HG03439 (cell line): ENCODE results near the gene SNAP47.

ENCODE experiments used
- ATAC-seq: cut with Tn5 transposase; IDR thresholded peaks from one replicate; pipeline ENCODE4 v1.9.1; 2021; ENCODE audit warnings: mild to moderate bottlenecking, moderate library complexity; ENCODE audit not compliant: unreplicated experiment

SNAP47 gene

DNA sequence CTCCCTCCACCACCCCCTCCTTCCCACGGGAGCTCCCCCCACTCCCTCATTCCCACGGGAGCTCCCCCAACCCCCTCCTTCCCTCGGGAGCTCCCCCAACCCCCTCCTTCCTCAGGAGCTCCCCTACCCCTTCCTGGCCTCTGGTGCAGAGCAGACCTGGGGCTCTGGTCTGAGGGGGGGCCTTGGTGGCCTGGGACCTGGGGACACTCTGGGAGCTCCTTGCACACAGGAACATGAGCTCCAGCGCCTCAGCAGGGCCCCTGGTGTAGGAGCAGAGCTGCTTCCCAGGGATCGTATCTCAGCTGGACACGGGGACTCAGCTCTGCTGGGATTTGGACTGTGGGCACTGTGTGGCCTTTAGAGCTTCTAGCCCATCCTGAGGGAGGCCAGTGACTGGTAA is 60.5 kb downstream of the SNAP47 start:
- ATAC-seq = no peak

DNA sequence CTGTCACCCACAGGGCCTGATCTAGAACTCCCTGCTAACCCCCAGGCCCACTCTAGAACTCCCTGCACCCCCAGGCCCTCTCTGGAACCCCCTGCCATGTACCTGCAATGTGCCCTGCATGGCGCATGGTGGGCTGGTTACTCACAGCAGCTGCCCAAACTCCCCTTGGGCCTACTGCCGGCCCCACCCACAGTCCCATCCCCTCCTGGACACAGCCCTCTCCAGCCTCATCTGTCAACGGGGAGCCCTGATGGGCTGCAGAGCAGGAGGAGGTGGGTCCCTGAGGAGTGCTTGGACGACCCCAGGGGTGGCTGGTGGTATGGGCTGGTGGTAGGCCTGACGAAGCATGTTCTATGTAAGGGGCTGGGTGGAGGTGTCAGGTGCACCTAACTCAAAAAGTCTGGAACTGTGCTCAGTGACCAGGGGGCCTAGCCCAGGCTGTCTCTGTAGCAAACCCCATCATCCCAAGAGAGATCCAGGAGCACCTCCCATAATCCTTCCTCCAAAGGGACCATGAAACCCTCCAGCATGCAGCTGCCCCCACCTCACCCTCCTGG is 61.2 kb downstream of the SNAP47 start:
- no peak for ATAC-seq

DNA sequence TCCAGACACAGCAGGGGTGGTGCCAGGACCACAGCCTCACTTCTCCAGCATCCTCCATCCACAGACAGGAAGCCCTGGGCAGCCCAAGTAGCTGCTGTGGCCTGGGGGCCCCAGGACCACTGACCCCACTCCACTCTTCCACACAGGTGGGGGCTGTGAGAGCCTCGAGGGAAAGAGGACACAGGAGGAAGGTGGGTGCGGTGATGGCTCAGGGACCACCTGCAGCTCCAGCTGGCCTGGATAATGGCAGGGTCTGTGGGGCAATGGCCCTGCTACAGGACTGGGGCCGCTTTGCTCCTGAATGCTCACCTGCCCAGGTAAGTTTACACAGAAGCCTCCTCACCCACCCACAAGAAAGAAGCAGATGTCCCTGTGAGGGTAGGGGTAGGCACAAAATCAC is 61.9 kb downstream of the SNAP47 start:
- no peak for ATAC-seq

DNA sequence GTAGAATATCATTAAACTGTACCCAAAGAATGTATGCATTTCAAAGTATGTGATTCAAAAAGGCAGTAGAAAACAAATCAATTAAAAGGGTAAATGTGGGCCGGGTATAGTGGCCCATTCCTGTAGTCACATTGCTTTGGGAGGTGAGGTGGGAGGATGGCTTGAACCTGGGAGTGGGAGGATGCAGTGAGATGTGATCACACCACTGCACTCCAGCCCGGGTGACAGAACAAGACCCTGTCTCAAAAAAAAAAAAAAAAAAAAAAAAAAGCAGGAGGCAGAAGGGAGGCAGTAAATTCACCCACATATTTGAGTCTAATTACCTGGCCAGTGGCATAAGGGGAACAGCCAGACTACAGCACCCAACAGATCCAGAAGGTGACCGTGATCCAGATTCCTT is 62.4 kb downstream of the SNAP47 start:
- no peak for ATAC-seq

DNA sequence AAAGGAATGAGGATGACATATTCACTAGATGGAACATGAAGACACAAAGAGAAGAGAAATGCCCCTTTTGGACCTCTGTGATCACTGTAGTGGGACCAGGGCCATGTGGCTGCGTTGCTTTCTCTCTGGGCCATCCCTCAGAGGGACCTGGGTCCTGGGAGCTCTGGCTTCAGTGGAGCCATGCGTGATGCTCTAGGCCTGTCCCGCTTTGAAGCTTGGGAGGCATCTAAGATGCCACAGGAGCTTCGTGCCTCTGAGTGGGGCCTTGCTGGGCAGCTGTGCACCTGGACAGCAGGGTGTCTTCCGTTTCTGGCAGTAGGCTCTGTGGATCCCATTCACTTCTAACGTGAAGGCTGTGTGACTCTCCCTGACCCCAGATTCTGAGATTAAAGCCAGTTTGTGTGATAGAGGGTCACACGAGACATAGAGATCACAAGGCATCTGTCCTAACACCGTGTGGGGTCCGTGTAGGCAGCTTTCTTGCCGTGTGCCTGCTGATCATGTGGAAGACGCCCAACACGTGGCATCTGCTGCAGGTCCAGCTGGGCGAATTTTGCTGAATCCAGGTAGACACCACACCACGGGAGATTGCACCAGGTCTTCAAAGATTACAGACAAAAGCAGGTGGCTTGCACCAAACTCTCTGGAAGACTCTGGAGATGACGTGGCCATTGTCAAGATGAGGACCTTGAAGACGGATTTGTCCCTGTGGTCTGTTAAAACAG is 63.0 kb downstream of the SNAP47 start:
- no peak for ATAC-seq

DNA sequence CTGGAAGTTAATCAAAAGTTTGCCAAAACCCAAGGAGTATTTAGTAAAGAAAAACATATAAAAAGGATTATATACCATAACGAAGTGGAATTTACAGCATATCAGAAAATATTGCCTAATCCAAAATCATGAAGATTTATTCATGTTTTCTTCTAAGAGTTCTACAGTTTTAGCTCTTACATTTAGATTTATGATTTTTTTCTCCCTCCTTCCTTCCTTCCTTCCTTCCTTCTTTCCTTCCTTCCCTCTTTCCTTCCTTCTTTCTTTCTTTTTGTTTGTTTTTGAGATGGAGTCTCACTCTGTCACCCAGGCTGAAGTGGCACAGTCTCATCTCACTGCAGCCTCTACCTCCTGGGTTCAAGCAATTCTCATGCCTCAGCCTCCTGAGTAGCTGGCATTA is 64.5 kb downstream of the SNAP47 start:
- no peak for ATAC-seq

DNA sequence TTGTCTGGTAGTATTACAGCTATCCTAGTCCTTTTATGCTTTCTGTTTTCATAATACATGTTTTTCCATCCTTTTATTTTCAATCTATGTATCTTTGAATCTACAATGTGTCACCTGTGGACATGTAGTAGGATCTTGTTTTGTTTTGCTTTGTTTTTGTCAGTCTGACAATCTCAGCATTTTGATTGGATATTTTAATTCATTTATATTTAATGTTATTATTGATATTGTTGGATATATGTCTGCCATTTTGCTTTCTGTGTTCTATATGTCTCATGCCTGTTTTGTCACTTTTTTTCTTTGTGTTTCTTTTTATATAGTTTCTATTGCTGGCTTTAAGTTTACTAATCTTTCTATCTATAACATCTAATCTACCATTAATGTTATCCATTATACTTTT is 68.7 kb downstream of the SNAP47 start:
- no peak for ATAC-seq

DNA sequence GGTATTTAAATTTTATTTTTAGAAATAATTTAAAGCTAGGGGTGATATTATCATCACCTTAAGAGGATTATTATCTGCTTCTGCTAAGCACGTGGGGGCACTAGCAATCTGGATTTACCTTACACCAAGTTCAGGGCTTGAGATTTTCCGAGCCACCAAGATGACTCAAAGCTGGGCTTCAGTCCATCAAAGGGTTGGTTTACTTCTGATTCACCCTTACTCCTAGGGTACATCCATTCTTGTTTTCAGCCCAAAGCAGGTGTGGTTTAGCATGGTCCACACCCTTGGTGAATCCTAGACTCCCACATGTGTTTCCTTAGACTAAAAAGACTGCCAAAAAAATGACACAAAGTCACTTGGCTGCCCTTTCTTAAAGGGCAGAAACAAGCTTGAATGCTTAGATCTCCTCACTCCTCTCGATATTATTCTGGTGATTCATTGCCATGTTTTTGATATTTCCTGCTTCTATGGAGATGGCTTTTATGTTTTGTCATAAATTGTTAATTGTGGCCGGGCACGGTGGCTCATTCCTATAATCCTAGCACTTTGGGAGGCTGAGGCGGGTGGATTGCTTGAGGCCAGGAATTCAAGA is 70.5 kb downstream of the SNAP47 start:
- ATAC-seq = no peak

DNA sequence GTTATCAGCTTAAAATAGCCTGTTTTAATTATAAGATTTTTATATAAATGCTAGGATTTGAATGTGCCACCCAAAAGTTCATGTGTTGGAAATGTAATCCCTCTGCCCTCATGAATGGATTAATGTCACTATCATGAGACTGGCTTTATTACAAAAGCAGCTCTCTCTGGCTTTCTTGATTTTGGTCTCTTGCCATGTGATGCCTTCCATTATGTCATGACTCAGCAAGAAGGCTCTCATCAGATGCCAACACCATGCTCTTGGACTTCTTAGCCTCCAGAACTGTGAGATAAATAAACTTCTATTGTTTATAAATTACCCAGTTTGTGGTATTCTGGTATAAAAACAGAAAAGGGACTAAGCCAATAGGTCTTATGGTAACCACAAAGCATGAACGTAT is 73.3 kb downstream of the SNAP47 start:
- ATAC-seq = no peak

DNA sequence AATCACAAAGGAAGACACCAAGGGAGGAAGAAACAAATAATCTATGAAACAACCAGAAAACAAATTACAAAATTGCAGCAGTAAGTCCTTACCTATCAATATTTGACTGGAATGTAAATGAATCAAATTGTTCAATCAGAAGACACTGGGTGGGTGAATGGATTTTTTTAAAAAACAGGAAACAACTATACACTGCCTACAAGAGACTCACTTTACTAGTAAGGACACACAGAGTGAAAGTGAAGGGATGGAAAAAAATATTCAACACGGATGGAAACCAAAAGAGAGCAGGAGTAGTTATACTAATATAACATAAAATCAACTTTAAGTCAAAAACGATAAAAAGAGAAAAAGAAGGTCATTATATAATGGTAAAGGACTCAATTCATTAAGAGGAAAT is 73.8 kb downstream of the SNAP47 start:
- ATAC-seq = no peak

DNA sequence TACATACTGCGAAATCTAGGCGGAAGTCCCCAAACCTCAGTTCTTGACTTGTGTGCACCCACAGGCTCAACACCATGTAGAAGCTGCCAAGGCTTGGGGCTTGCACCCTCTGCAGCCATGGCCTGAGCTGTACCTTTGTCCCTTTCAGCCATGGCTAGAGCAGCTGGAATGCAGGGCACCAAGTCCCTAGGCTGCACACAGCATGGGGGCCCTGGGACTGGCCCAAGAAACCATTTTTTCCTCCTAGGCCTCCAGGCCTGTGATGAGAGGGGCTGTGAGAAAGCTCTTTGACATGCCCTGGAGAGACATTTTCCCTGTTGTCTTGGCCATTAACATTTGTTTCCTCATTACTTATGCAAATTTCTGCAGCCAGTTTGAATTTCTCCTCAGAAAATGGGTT is 78.7 kb downstream of the SNAP47 start:
- no peak for ATAC-seq

DNA sequence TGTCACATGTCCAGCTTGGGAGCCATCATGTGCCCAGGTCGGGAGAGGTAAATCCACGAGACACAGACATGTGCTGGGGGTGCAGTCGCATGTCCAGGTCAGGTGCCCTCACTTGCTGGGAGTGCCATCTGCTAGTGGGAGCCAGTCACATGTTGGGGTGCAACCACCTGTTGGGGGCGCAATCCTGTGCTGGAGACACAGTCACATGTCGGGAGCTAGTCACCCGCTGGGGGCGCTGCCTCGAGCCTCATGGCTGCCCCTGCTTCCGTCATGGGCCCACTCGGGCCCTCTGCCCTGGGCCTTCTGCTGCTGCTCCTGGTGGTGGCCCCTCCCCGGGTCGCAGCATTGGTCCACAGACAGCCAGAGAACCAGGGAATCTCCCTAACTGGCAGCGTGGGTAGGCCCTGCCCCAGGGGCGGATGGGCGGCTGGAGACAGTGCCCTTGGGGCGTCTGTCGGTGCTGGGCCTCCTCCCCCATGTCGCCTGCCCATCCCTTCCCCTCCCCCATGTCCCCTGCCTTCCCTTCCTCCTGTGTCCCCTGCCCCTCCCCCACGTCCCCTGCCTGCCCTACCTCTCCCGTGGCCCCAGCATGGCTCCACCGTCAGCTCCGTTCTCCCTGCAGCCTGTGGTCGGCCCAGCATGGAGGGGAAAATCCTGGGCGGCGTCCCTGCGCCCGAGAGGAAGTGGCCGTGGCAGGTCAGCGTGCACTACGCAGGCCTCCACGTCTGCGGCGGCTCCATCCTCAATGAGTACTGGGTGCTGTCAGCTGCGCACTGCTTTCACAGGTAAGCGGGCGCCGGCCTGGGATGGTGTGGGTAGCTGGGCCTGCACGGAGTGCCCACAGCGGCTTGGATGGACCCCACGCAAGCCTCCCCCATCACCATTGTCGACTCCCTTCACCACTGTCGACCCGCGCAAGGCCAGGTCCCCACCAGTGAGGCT is 80.5 kb downstream of the SNAP47 start, which contains the start of gene PRSS38:
PRSS38 (plus strand) TSS at position 208 of the 942 bp plus-strand sequence; CDS start at position 250, 42 bp downstream.
- ATAC-seq = no peak

DNA sequence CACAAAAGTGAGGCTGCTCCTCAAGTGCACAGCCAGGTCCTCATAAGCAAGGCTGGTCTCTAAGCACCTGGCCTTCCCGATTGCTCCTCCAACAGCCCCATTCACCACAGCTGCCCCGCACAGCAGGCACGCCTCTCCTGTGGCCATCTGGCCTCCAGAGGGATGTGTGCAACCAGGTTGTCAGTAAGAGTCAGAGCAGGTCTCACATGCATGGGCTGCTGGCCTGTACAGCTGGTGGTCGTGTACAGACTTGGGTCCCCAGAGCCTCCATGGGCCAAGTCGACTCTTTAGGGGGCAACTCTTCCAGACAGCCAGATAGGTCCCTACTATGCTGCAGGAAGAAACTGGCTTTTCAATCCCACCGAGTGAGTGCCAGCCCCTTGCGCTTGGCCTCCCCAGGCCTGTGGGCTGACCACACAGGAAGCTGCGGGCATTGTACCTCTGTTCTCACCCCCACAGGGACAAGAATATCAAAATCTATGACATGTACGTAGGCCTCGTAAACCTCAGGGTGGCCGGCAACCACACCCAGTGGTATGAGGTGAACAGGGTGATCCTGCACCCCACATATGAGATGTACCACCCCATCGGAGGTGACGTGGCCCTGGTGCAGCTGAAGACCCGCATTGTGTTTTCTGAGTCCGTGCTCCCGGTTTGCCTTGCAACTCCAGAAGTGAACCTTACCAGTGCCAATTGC is 81.7 kb downstream of the SNAP47 start:
- no peak for ATAC-seq

DNA sequence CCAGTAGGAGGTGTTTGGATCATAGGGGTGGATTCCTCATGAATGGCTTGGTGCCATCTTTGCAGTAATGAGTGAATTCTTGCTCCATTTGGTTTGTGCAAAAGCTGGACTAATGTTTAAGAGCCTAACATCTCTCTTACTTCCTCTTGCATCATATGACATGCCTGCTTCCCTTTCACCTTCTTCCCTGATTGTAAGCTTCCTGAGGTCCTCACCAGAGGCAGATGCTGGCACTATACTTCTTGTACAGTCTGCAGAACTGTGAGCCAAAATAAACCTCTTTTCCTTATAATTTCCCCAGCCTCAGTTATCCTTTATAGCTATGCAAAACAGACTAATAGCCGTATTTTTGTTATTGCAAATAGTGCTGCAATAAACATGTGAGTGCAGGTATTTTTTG is 88.3 kb downstream of the SNAP47 start:
- ATAC-seq = no peak

DNA sequence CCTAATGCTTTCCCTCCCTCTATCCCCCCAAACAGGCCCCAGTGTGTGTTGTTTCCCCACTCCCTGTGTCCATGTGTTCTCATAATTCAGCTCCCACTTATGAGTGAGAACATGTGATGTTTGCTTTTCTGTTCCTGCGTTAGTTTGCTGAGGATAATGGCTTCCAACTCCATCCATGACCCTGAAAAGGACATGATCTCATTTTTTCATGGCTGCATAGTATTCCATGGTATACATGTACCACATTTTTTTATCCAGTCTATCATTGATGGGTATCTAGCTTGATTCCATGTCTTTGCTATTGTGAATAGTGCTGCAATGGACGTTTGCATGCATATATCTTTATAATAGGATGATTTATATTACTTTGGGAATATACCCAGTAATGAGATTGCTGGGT is 89.0 kb downstream of the SNAP47 start:
- ATAC-seq = no peak

DNA sequence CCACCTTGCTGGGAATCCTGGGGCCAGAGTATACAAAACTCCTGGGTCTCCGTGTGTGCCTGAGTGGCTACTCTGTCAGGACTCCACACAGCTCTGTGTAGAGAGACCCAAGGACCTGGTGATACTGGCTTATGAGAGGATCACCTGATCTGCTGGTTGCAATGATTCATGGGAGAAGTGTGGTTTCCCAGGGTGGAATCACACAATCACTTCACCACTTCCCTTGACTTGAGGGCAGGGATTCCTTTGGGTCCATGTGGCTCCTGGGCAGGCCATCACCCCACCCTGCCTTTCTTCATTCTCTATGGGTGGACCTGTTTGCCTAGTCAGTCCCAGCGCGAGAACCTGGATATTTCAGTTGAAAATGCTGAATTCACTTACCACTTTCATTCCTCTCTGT is 93.6 kb downstream of the SNAP47 start:
- no peak for ATAC-seq
